ENCODE data around the gene ESRP2. TPM values are rescaled to one million over a fixed set of nuclear protein-coding genes. Genes with fewer than 3 reads are reported as not detected.

Gene ESRP2
- total and polyA plus RNA-seq, 9 donors = 0.09 to 6.4 (median 0.74) TPM

DNA sequence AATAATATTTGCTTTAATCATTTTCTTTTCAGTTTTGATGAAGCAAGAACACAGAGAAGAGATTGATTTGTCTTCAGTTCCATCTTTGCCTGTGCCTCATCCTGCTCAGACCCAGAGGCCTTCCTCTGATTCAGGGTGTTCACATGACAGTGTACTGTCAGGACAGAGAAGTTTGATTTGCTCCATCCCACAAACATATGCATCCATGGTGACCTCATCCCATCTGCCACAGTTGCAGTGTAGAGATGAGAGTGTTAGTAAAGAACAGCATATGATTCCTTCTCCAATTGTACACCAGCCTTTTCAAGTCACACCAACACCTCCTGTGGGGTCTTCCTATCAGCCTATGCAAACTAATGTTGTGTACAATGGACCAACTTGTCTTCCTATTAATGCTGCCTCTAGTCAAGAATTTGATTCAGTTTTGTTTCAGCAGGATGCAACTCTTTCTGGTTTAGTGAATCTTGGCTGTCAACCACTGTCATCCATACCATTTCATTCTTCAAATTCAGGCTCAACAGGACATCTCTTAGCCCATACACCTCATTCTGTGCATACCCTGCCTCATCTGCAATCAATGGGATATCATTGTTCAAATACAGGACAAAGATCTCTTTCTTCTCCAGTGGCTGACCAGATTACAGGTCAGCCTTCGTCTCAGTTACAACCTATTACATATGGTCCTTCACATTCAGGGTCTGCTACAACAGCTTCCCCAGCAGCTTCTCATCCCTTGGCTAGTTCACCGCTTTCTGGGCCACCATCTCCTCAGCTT lies 45.0 kb downstream of the ESRP2 start:
- Histone ChIP-seq H3K4me3 (ENCODE audit: low read length) (no peak overlapping the region), H3K36me3 (ENCODE audit: control insufficient read depth, insufficient read depth, low read length) (peaks cover 52% of the 10 kb centered on the region)

GRCh38 chr16:68190081-68190480 lies 45.8 kb downstream of the ESRP2 start:
- Histone ChIP-seq H3K27me3 (ENCODE audit: control insufficient read depth, insufficient read depth, low read length) (no peaks in the 10 kb centered on the region), H3K9me3 (replicated peaks; ENCODE audit: control insufficient read depth, low read depth, low read length) (no peaks in the 10 kb centered on the region), H3K27ac (ENCODE audit: low read length) (no peak overlapping the region), H3K4me3 (ENCODE audit: low read length) (no peak overlapping the region), H3K4me1 (ENCODE audit: control insufficient read depth, insufficient read depth, low read length) (no peaks in the 10 kb centered on the region), H3K36me3 (ENCODE audit: control insufficient read depth, insufficient read depth, low read length) (peaks cover 52% of the 10 kb centered on the region)
- peak; percentile 23 for DNase-seq
- WGBS (ENCODE audit: insufficient coverage) = no CpG with 5 or more reads among the region's 1 CpG

More for the DNA sequence above, 45.0 kb downstream of the ESRP2 start:
- Histone ChIP-seq H3K4me1 (ENCODE audit: control insufficient read depth, insufficient read depth, low read length) (no peaks in the 10 kb centered on the region), H3K27ac (ENCODE audit: low read length) (no peak overlapping the region), H3K27me3 (ENCODE audit: control insufficient read depth, insufficient read depth, low read length) (no peaks in the 10 kb centered on the region), H3K9me3 (replicated peaks; ENCODE audit: control insufficient read depth, low read depth, low read length) (no peaks in the 10 kb centered on the region)
- DNase-seq = no peak
- WGBS (ENCODE audit: insufficient coverage) = 100% methylated on average over 2 of the region's 2 CpGs

DNA sequence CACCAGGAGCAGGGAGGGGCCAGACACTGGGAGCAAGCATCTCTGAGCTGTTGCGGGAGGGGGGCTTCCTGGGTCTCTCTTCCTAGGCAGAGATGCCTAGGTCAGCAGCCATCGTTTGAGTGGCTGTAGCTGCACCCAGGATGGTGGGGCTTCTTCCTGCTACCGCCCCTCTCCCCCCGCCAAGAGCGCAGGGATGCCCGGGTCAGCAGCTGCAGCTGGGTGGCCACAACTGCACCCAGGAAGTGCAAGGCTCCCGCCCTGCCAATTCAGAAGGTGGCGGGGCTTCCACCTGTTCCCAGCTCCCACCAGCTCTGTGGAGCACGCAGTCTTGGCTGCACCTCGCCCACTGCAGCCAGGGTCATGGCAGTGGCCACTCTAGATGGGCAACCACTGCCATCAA lies 47.8 kb downstream of the ESRP2 start:
- DNase-seq = no peak
- WGBS (ENCODE audit: insufficient coverage) = 98% methylated on average over 8 of the region's 10 CpGs
- H3K27ac ChIP-seq (ENCODE audit: low read length) = no peak overlapping the region

DNA sequence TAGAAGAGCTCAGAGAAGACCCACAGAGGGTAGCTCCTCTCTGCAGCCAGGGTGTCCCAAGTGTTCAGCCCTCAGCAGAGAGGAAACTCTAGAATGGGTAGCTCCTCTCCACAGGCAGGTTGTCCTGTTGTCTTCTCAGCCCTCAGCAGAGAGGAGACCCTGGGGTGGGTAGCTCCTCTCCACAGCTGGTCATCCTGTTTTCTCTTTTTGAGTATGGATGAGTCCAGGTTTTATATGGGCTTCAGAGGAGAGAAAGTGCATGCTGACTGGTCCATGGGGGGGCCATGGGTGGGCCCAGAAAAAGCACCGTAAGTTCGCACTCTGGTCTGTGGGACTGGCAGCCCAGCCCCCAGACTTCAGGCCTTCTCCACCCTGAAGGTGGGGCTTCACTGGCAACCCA lies 48.4 kb downstream of the ESRP2 start:
- H3K4me3 ChIP-seq (ENCODE audit: low read length) = no peak overlapping the region
- WGBS (ENCODE audit: insufficient coverage) = 100% methylated on average over 2 of the region's 2 CpGs
- no peak for DNase-seq
- no peaks in the 10 kb centered on the region for H3K4me1 ChIP-seq (ENCODE audit: control insufficient read depth, insufficient read depth, low read length)
- no peaks in the 10 kb centered on the region for H3K27me3 ChIP-seq (ENCODE audit: control insufficient read depth, insufficient read depth, low read length)
- peaks cover 46% of the 10 kb centered on the region for H3K36me3 ChIP-seq (ENCODE audit: control insufficient read depth, insufficient read depth, low read length)
- no peaks in the 10 kb centered on the region for H3K9me3 ChIP-seq (replicated peaks; ENCODE audit: control insufficient read depth, low read depth, low read length)
- H3K27ac ChIP-seq (ENCODE audit: low read length) = no peak overlapping the region

More for the DNA sequence above, 47.8 kb downstream of the ESRP2 start:
- Histone ChIP-seq H3K36me3 (ENCODE audit: control insufficient read depth, insufficient read depth, low read length) (peaks cover 49% of the 10 kb centered on the region), H3K4me1 (ENCODE audit: control insufficient read depth, insufficient read depth, low read length) (no peaks in the 10 kb centered on the region), H3K4me3 (ENCODE audit: low read length) (no peak overlapping the region), H3K27me3 (ENCODE audit: control insufficient read depth, insufficient read depth, low read length) (no peaks in the 10 kb centered on the region), H3K9me3 (replicated peaks; ENCODE audit: control insufficient read depth, low read depth, low read length) (no peaks in the 10 kb centered on the region)

DNA sequence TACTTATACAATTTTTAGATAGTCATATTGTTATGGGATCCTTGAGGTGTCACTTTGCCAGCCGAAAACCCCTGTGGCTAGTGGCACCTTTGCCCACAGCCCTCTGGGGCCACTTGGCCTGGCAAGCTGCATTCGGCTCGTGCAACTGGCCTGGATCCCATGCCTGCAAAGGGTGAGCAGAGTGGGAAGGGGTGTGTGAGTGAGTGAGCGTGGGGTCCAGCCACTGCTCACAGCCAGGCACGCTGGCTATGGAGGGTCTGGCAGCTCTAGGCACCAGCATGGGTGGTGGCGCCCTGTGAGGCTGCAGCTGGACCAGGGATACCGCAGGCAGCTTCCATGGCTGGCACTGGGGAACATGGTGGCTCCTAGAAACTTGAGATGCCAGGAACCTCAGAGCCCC lies 49.0 kb downstream of the ESRP2 start:
- Histone ChIP-seq H3K27me3 (ENCODE audit: control insufficient read depth, insufficient read depth, low read length) (no peaks in the 10 kb centered on the region), H3K4me1 (ENCODE audit: control insufficient read depth, insufficient read depth, low read length) (no peaks in the 10 kb centered on the region), H3K4me3 (ENCODE audit: low read length) (no peak overlapping the region), H3K36me3 (ENCODE audit: control insufficient read depth, insufficient read depth, low read length) (peaks cover 44% of the 10 kb centered on the region), H3K9me3 (replicated peaks; ENCODE audit: control insufficient read depth, low read depth, low read length) (no peaks in the 10 kb centered on the region), H3K27ac (ENCODE audit: low read length) (no peak overlapping the region)
- 96% methylated on average over 7 of the region's 7 CpGs for WGBS (ENCODE audit: insufficient coverage)
- DNase-seq = no peak

GRCh38 chr16:68183046-68183445 lies 52.9 kb downstream of the ESRP2 start:
- H3K4me3 ChIP-seq (ENCODE audit: low read length) = no peak overlapping the region
- H3K27ac ChIP-seq (ENCODE audit: low read length) = no peak overlapping the region
- no peaks in the 10 kb centered on the region for H3K4me1 ChIP-seq (ENCODE audit: control insufficient read depth, insufficient read depth, low read length)
- peaks cover 39% of the 10 kb centered on the region for H3K36me3 ChIP-seq (ENCODE audit: control insufficient read depth, insufficient read depth, low read length)
- DNase-seq = peak; percentile 60
- WGBS (ENCODE audit: insufficient coverage) = no CpG with 5 or more reads among the region's 3 CpGs
- no peaks in the 10 kb centered on the region for H3K9me3 ChIP-seq (replicated peaks; ENCODE audit: control insufficient read depth, low read depth, low read length)
- H3K27me3 ChIP-seq (ENCODE audit: control insufficient read depth, insufficient read depth, low read length) = no peaks in the 10 kb centered on the region

GRCh38 chr16:68179855-68180254 lies 56.1 kb downstream of the ESRP2 start:
- no CpG with 5 or more reads among the region's 4 CpGs for WGBS (ENCODE audit: insufficient coverage)
- no peak overlapping the region for H3K27ac ChIP-seq (ENCODE audit: low read length)
- DNase-seq = no peak
- H3K4me3 ChIP-seq (ENCODE audit: low read length) = no peak overlapping the region
- H3K27me3 ChIP-seq (ENCODE audit: control insufficient read depth, insufficient read depth, low read length) = no peaks in the 10 kb centered on the region
- peaks cover 24% of the 10 kb centered on the region for H3K36me3 ChIP-seq (ENCODE audit: control insufficient read depth, insufficient read depth, low read length)
- H3K9me3 ChIP-seq (replicated peaks; ENCODE audit: control insufficient read depth, low read depth, low read length) = no peaks in the 10 kb centered on the region
- H3K4me1 ChIP-seq (ENCODE audit: control insufficient read depth, insufficient read depth, low read length) = no peaks in the 10 kb centered on the region

- Histone ChIP-seq H3K9me3 (replicated peaks; ENCODE audit: control insufficient read depth, low read depth, low read length) (no peaks in the 10 kb centered on the region), H3K27ac (ENCODE audit: low read length) (no peak overlapping the region), H3K36me3 (ENCODE audit: control insufficient read depth, insufficient read depth, low read length) (peaks cover 25% of the 10 kb centered on the region), H3K27me3 (ENCODE audit: control insufficient read depth, insufficient read depth, low read length) (no peaks in the 10 kb centered on the region), H3K4me1 (ENCODE audit: control insufficient read depth, insufficient read depth, low read length) (no peaks in the 10 kb centered on the region), H3K4me3 (ENCODE audit: low read length) (no peak overlapping the region)
- no CpG with 5 or more reads among the region's 2 CpGs for WGBS (ENCODE audit: insufficient coverage)
- DNase-seq = no peak
Observed at GRCh38 chr16:68179196-68179795, 56.6 kb downstream of the ESRP2 start.

Other genes with a start within 250 kb of the ESRP2 start
- gene DPEP2, start 236.6 kb downstream of the ESRP2 start, total RNA-seq = 0.75 TPM
- gene DPEP2, start 236.6 kb downstream of the ESRP2 start, polyA plus RNA-seq (ENCODE audit: insufficient read depth in 1 of 8, insufficient read length in 8 of 8, low replicate concordance in 1 of 8) = 1 to 10 TPM in 5 of 8 donors, under 1 TPM in 3; 0.52 to 1.4 (median 1.1) TPM
- not detected for gene DPEP2NB, start 220.2 kb downstream of the ESRP2 start, total RNA-seq
- not detected for gene DPEP2NB, start 220.2 kb downstream of the ESRP2 start, polyA plus RNA-seq (ENCODE audit: insufficient read depth in 1 of 8, insufficient read length in 8 of 8, low replicate concordance in 1 of 8)
- 5.2 TPM for gene DDX28, start 212.9 kb downstream of the ESRP2 start, total RNA-seq
- 1 to 10 TPM; 5.3 to 7.2 (median 6.3) TPM for gene DDX28, start 212.9 kb downstream of the ESRP2 start, polyA plus RNA-seq (ENCODE audit: insufficient read depth in 1 of 8, insufficient read length in 8 of 8, low replicate concordance in 1 of 8)
- gene DUS2, start 212.8 kb downstream of the ESRP2 start, total RNA-seq = 13.4 TPM
- gene DUS2, start 212.8 kb downstream of the ESRP2 start, polyA plus RNA-seq (ENCODE audit: insufficient read depth in 1 of 8, insufficient read length in 8 of 8, low replicate concordance in 1 of 8) = 10 to 100 TPM; 10.1 to 13.7 (median 12.1) TPM
- 39.0 TPM for gene NFATC3, start 150.8 kb downstream of the ESRP2 start, total RNA-seq
- 10 to 100 TPM; 22.0 to 33.4 (median 25.9) TPM for gene NFATC3, start 150.8 kb downstream of the ESRP2 start, polyA plus RNA-seq (ENCODE audit: insufficient read depth in 1 of 8, insufficient read length in 8 of 8, low replicate concordance in 1 of 8)
- 23.7 TPM for gene PLA2G15, start 9.2 kb upstream of the ESRP2 start, total RNA-seq
- 10 to 100 TPM; 20.4 to 33.1 (median 25.1) TPM for gene PLA2G15, start 9.2 kb upstream of the ESRP2 start, polyA plus RNA-seq (ENCODE audit: insufficient read depth in 1 of 8, insufficient read length in 8 of 8, low replicate concordance in 1 of 8)
- 6.5 TPM for gene SLC7A6, start 28.4 kb upstream of the ESRP2 start, total RNA-seq
- gene SLC7A6, start 28.4 kb upstream of the ESRP2 start, polyA plus RNA-seq (ENCODE audit: insufficient read depth in 1 of 8, insufficient read length in 8 of 8, low replicate concordance in 1 of 8) = 10 to 100 TPM in 2 of 8 donors, 1 to 10 TPM in 6; 6.0 to 11.2 (median 7.8) TPM
- gene SLC7A6OS, start 74.8 kb upstream of the ESRP2 start, total RNA-seq = 16.4 TPM
- gene SLC7A6OS, start 74.8 kb upstream of the ESRP2 start, polyA plus RNA-seq (ENCODE audit: insufficient read depth in 1 of 8, insufficient read length in 8 of 8, low replicate concordance in 1 of 8) = 10 to 100 TPM; 12.5 to 17.1 (median 14.2) TPM
- gene PRMT7, start 74.9 kb upstream of the ESRP2 start, total RNA-seq = 40.7 TPM
- gene PRMT7, start 74.9 kb upstream of the ESRP2 start, polyA plus RNA-seq (ENCODE audit: insufficient read depth in 1 of 8, insufficient read length in 8 of 8, low replicate concordance in 1 of 8) = 10 to 100 TPM; 41.3 to 54.4 (median 44.7) TPM
- 0.31 TPM for gene SMPD3, start 212.4 kb upstream of the ESRP2 start, total RNA-seq
- 1 to 10 TPM in 5 of 8 donors, under 1 TPM in 3; 0.84 to 4.3 (median 1.2) TPM for gene SMPD3, start 212.4 kb upstream of the ESRP2 start, polyA plus RNA-seq (ENCODE audit: insufficient read depth in 1 of 8, insufficient read length in 8 of 8, low replicate concordance in 1 of 8)

Measured in muscle of leg (tissue), 11 donors.